Upper lobe of right lung (tissue), 1 donor: ENCODE data around the gene TTLL8. TPM values are rescaled to one million over a fixed set of nuclear protein-coding genes. Genes with fewer than 3 reads are reported as not detected.
A peak's percentile ranks its signal among the peaks of the same experiment; 100 is the strongest.

ENCODE experiments used
- ATAC-seq: fragments of 200-7000 bp; cut with Tn5 transposase; one replicate; pipeline ENCODE4 v1.9.1; 2020; ENCODE audit warnings: mild to moderate bottlenecking, moderate library complexity
- DNase-seq: peaks from one replicate; pipeline ENCODE4 v3.0.0-alpha.2; 2020
- H3K27ac ChIP-seq: fragments of 200-600 bp; one replicate; pipeline ENCODE4 v1.8.0; 2022
- H3K27me3 ChIP-seq: fragments of 200-600 bp; one replicate; pipeline ENCODE4 v1.8.0; 2022; ENCODE audit warnings: mild to moderate bottlenecking
- H3K36me3 ChIP-seq: fragments of 200-600 bp; one replicate; pipeline ENCODE4 v1.8.0; 2022
- H3K4me1 ChIP-seq: fragments of 200-600 bp; one replicate; pipeline ENCODE4 v1.8.0; 2022
- H3K4me3 ChIP-seq: fragments of 200-600 bp; one replicate; pipeline ENCODE4 v1.8.0; 2022; ENCODE audit warnings: mild to moderate bottlenecking
- H3K9me3 ChIP-seq: fragments of 200-600 bp; one replicate; pipeline ENCODE4 v1.8.0; 2022
- intact Hi-C: fragments of 100-400 bp; cut with DNase I; formaldehyde crosslinking; loops from one replicate; pipeline ENCODE4 v1.11.0; 2022
- total RNA-seq: library from RNA; stranded (reverse); fragmentation: NEBNext Ultra II Directional; extraction: Animal tissue kit (Norgen Biotek cat#: 25700); gene quantifications from one replicate; pipeline ENCODE4 v1.2.1, GENCODE V29; 2021
- TF ChIP-seq, protein P1 (sequence below): fragments of 200-600 bp; IDR thresholded peaks from one replicate; pipeline ENCODE4 v1.8.0; 2022; ENCODE audit warnings: antibody characterized with exemption
- donor health status: DM: no; HTN: yes; CAD: no; lungs with severe emphysema.

Gene TTLL8
- total RNA-seq, 1 donor from 2014 or later: not detected

DNA sequence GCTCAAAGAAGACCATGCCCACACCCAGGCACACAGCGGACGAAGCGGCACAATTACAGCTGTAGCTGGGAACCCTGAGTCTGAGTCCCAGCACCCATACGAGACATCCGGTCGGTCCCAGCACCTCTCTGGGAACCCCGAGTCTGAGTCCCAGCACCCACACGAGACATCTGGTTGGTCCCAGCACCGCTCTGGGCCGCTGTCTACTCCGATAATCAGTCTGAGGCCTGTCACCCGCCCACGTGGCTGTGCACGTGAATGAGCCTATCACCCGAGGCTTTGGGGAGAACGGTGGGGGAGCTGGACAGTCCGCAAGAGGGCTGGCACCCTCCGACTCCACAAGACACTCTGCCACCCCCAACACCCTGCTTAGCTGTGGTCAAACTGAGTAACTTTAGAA is 6.2 kb downstream of the TTLL8 start:
- no peak for DNase-seq
- no peaks in the 10 kb centered on the region for H3K36me3 ChIP-seq
- H3K4me3 ChIP-seq: no peak overlapping the region
- H3K27me3 ChIP-seq: no peaks in the 10 kb centered on the region
- TF ChIP-seq, protein P1, sequence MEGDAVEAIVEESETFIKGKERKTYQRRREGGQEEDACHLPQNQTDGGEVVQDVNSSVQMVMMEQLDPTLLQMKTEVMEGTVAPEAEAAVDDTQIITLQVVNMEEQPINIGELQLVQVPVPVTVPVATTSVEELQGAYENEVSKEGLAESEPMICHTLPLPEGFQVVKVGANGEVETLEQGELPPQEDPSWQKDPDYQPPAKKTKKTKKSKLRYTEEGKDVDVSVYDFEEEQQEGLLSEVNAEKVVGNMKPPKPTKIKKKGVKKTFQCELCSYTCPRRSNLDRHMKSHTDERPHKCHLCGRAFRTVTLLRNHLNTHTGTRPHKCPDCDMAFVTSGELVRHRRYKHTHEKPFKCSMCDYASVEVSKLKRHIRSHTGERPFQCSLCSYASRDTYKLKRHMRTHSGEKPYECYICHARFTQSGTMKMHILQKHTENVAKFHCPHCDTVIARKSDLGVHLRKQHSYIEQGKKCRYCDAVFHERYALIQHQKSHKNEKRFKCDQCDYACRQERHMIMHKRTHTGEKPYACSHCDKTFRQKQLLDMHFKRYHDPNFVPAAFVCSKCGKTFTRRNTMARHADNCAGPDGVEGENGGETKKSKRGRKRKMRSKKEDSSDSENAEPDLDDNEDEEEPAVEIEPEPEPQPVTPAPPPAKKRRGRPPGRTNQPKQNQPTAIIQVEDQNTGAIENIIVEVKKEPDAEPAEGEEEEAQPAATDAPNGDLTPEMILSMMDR: no peak
- no peaks in the 10 kb centered on the region for H3K9me3 ChIP-seq
- intact Hi-C loops: no loop called here
- H3K4me1 ChIP-seq: no peaks in the 10 kb centered on the region
- no peak for ATAC-seq
- no peak overlapping the region for H3K27ac ChIP-seq

DNA sequence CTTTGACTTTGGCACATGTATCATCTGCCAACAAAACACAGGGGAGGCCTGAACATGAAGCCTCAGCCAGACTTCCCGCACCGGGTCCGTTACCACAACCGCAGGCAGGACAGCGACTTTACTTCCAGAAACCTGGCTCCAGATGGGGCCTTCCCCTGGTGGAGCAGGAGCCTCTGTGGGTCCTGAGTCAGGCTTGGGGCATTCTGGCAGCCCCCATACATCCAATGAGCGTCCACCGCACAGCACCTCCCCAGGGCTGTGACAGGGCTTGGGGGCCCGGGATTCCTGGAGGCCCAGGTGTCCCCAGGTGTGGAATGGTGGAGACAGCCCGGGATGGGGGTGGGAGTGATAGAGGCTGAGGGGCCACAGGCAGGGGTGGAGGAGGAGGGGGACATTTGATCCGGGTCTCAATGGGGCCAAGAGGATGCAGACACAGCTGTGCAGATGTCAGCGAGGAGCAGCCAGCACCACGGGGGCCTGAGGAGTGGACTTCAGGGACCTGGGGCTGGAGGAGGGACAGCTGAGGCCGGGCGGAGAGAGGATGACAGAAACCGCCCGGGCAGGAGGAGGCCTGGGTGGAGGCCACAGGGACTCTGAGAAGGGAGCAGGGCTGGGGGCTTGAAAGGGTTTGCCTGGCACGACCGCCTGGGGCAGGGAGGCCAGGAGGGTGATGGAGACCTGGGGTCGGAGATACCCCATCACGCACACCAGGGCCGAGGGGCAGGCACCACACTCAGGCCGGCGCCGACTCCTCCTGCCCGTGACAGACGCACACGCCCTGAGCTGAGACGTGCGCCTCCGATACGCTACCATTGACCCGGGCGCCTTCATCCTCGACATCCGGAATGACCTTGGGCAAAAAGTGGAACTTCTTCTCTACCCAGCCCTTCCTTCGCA is 8.6 kb downstream of the TTLL8 start:
- Histone ChIP-seq H3K36me3 (no peaks in the 10 kb centered on the region), H3K4me3 (no peak overlapping the region), H3K9me3 (no peaks in the 10 kb centered on the region), H3K4me1 (no peaks in the 10 kb centered on the region), H3K27me3 (peaks cover 14% of the 10 kb centered on the region), H3K27ac (no peak overlapping the region)
- DNase-seq: no peak
- ATAC-seq: no peak
- intact Hi-C loops: no loop called here
- TF ChIP-seq, protein P1: no peak

DNA sequence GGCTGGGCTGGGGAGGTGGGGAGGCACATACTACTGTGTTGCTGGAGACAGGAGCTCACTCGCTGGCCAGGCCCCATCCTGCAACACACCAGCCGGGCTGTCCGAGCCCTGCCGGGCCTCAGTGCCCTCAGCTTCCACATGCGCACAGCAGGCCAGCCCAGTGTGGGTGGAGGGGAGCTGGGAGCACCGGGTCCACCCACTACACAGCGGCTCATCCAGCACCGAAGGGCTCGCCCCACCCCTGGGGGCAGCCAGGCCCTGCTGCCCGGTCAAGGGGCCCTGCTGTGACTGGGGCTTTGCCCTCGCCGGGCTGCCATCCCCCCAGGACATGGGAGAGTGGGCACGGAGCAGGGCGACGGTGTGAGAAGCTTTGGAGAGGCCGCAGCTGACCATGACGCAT is 9.3 kb downstream of the TTLL8 start:
- no peak for ATAC-seq
- H3K36me3 ChIP-seq: no peaks in the 10 kb centered on the region
- TF ChIP-seq, protein P1: no peak

DNA sequence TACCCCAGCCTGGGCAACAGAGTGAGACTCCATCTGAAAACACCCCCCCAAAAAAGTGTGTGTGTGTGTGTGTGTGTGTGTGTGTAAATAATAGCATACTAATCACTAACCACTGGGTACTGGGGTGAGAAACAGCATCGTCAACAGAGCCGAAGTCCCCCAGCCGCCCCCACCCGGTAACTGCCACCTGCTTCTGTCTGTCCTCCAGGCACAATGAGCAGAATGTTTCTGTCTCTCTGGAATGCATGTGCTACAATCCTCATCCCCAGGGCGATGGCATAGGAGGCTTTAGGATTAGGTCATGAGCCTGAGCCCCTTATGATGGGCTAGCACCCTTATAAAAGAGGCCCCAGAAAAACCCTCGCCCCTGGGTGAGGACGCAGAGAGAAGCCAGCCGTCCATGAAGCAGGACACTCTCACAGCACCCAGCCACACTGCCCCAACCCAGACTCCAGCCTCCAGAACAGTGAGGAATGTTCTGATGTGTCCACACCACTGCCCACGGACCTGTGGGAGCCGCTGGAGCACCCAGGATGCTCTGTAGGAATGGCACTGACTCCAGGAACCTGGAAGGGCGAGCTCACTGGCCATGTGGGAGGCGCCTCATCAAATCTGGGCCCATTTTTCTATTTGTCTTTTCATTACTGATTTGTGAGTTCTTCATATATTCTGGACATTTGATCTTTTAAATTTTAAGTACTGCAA is 9.9 kb downstream of the TTLL8 start:
- H3K4me3 ChIP-seq: no peak overlapping the region
- no peaks in the 10 kb centered on the region for H3K4me1 ChIP-seq
- ATAC-seq (no peak), DNase-seq (no peak)
- intact Hi-C loops: no loop called here
- H3K9me3 ChIP-seq: no peaks in the 10 kb centered on the region
- peaks cover 16% of the 10 kb centered on the region for H3K27me3 ChIP-seq
- no peaks in the 10 kb centered on the region for H3K36me3 ChIP-seq
- TF ChIP-seq, protein P1: no peak
- no peak overlapping the region for H3K27ac ChIP-seq

More for the DNA sequence above, 9.3 kb downstream of the TTLL8 start:
- no peak overlapping the region for H3K27ac ChIP-seq
- intact Hi-C loops: no loop called here
- no peaks in the 10 kb centered on the region for H3K9me3 ChIP-seq
- H3K27me3 ChIP-seq: peaks cover 16% of the 10 kb centered on the region
- DNase-seq: no peak
- H3K4me1 ChIP-seq: no peaks in the 10 kb centered on the region
- no peak overlapping the region for H3K4me3 ChIP-seq

DNA sequence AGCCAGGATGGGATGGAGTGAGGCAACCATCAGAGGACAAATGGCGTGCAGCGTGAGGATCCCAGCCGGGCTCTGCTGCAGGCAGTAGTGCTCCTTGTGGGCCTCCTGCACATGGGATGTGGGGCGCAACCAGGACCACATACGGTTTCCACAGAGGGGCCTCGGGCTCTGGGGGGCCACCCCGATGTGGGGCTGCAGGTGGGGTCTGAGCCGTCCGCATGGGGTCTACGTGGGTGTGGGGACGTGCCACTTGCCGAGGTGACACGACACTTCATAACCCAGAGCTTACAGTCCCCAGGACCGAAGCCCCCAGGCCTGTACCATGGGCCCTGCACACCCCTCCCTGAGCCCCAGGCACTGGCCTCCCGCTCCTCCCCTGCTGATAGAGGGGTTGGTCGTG is 10.8 kb downstream of the TTLL8 start:
- H3K27me3 ChIP-seq: peaks cover 16% of the 10 kb centered on the region
- no peak overlapping the region for H3K27ac ChIP-seq
- no peak overlapping the region for H3K4me3 ChIP-seq
- no peaks in the 10 kb centered on the region for H3K4me1 ChIP-seq
- intact Hi-C loops: no loop called here
- no peaks in the 10 kb centered on the region for H3K36me3 ChIP-seq
- no peaks in the 10 kb centered on the region for H3K9me3 ChIP-seq
- ATAC-seq: no peak
- TF ChIP-seq, protein P1: no peak
- peak; percentile 56 for DNase-seq
